SJSA1 (cell line): ENCODE data around the gene GAB3. TPM values are rescaled to one million over a fixed set of nuclear protein-coding genes. Genes with fewer than 3 reads are reported as not detected.
"Not testable (repeated sequence)": the region's sequence is repeated elsewhere in the genome, so short reads cannot be mapped to it uniquely, and the experiment has no call there.

Experiments used
- DNase-seq, 2 experiments: peaks; one replicate each; pipeline ENCODE4 v3.0.0-alpha.2; 2015 to 2020; ENCODE audit warnings: low spot score in 2 of 2, low read depth in 1 of 2
- H3K27ac ChIP-seq: fragments of 250-450 bp; sonication (Bioruptor Pico); 2 replicates; pipeline ENCODE4 v1.5.1; 2020; ENCODE audit warnings: mild to moderate bottlenecking, moderate library complexity
- H3K27me3 ChIP-seq: fragments of 250-450 bp; sonication (Bioruptor Pico); replicated peaks from 2 replicates; pipeline ENCODE4 v1.5.1; 2020; ENCODE audit warnings: mild to moderate bottlenecking, moderate library complexity
- H3K36me3 ChIP-seq: fragments of 250-450 bp; sonication (Bioruptor Pico); 2 replicates; pipeline ENCODE4 v1.5.1; 2020; ENCODE audit warnings: mild to moderate bottlenecking
- H3K4me1 ChIP-seq: fragments of 250-450 bp; sonication (Bioruptor Pico); replicated peaks from 2 replicates; pipeline ENCODE4 v1.6.1; 2021; ENCODE audit warnings: mild to moderate bottlenecking
- H3K4me3 ChIP-seq: fragments of 250-450 bp; sonication (Bioruptor Pico); 2 replicates; pipeline ENCODE4 v1.5.1; 2020; ENCODE audit warnings: mild to moderate bottlenecking
- H3K9me3 ChIP-seq: fragments of 250-450 bp; sonication (Bioruptor Pico); replicated peaks from 2 replicates; pipeline ENCODE4 v1.5.1; 2020; ENCODE audit warnings: mild to moderate bottlenecking
- total RNA-seq: library from RNA; depleted of rRNA; stranded (reverse); fragments of >200 nt; shearing (Covaris generic); gene quantifications from 2 replicates; pipeline ENCODE4 v1.2.3, GENCODE V29; 2014; rRNA removed

Gene GAB3
- total RNA-seq, 1 experiment from 2014 or later, result 0.95 TPM

- H3K4me3 ChIP-seq, result no peak overlapping the region
- no peak for DNase-seq
- H3K9me3 ChIP-seq, result no peaks in the 10 kb centered on the region
- no peaks in the 10 kb centered on the region for H3K36me3 ChIP-seq
- H3K4me1 ChIP-seq, result no peaks in the 10 kb centered on the region
- no peak overlapping the region for H3K27ac ChIP-seq
- H3K27me3 ChIP-seq, result no peaks in the 10 kb centered on the region
These were observed 97.9 kb downstream of the GAB3 start for GRCh38 chrX:154653048-154653401.

- no peaks in the 10 kb centered on the region for H3K4me1 ChIP-seq
- DNase-seq, result no peak
- H3K9me3 ChIP-seq, result no peaks in the 10 kb centered on the region
- H3K27ac ChIP-seq, result no peak overlapping the region
- no peak overlapping the region for H3K4me3 ChIP-seq
- no peaks in the 10 kb centered on the region for H3K27me3 ChIP-seq
- H3K36me3 ChIP-seq, result no peaks in the 10 kb centered on the region
These were observed 98.4 kb downstream of the GAB3 start for GRCh38 chrX:154652311-154653047.

GRCh38 chrX:154650221-154650510 lies 100.7 kb downstream of the GAB3 start:
- Histone ChIP-seq H3K4me1 (no peaks in the 10 kb centered on the region), H3K4me3 (no peak overlapping the region), H3K27ac (no peak overlapping the region), H3K36me3 (no peaks in the 10 kb centered on the region), H3K9me3 (no peaks in the 10 kb centered on the region), H3K27me3 (no peaks in the 10 kb centered on the region)
- DNase-seq, result no peak

GRCh38 chrX:154649503-154650220 lies 101.2 kb downstream of the GAB3 start:
- no peak for DNase-seq
- Histone ChIP-seq H3K4me3 (no peak overlapping the region), H3K36me3 (no peaks in the 10 kb centered on the region), H3K27ac (no peak overlapping the region), H3K9me3 (no peaks in the 10 kb centered on the region), H3K27me3 (no peaks in the 10 kb centered on the region), H3K4me1 (no peaks in the 10 kb centered on the region)

- DNase-seq, result no peak
- Histone ChIP-seq H3K36me3 (no peaks in the 10 kb centered on the region), H3K27me3 (no peaks in the 10 kb centered on the region), H3K9me3 (no peaks in the 10 kb centered on the region), H3K27ac (no peak overlapping the region), H3K4me3 (no peak overlapping the region), H3K4me1 (no peaks in the 10 kb centered on the region)
These were observed 101.9 kb downstream of the GAB3 start for GRCh38 chrX:154648931-154649330.

GRCh38 chrX:154645745-154646378 lies 105.0 kb downstream of the GAB3 start:
- H3K27ac ChIP-seq, DNase-seq, H3K9me3 ChIP-seq, H3K4me3 ChIP-seq, H3K36me3 ChIP-seq, H3K27me3 ChIP-seq, H3K4me1 ChIP-seq: not testable (repeated sequence)

- not testable (repeated sequence) for H3K27ac ChIP-seq, H3K27me3 ChIP-seq, H3K4me3 ChIP-seq, H3K9me3 ChIP-seq, DNase-seq, H3K36me3 ChIP-seq, H3K4me1 ChIP-seq
These were observed 107.2 kb downstream of the GAB3 start for GRCh38 chrX:154643708-154644107.

- H3K36me3 ChIP-seq, H3K27me3 ChIP-seq, DNase-seq, H3K9me3 ChIP-seq, H3K27ac ChIP-seq, H3K4me1 ChIP-seq, H3K4me3 ChIP-seq: not testable (repeated sequence)
These were observed 109.1 kb downstream of the GAB3 start for GRCh38 chrX:154641740-154642139.

GRCh38 chrX:154633661-154634060 lies 117.2 kb downstream of the GAB3 start:
- not testable (repeated sequence) for H3K4me1 ChIP-seq, H3K36me3 ChIP-seq, H3K27me3 ChIP-seq, DNase-seq, H3K4me3 ChIP-seq, H3K9me3 ChIP-seq, H3K27ac ChIP-seq

GRCh38 chrX:154630949-154631348 lies 119.9 kb downstream of the GAB3 start:
- not testable (repeated sequence) for H3K4me1 ChIP-seq, H3K9me3 ChIP-seq, H3K27me3 ChIP-seq, H3K4me3 ChIP-seq, H3K36me3 ChIP-seq, DNase-seq, H3K27ac ChIP-seq

- not testable (repeated sequence) for DNase-seq, H3K4me1 ChIP-seq, H3K27ac ChIP-seq
These were observed 121.9 kb downstream of the GAB3 start for GRCh38 chrX:154628960-154629359.

More at GRCh38 chrX:154628960-154629359, 121.9 kb downstream of the GAB3 start:
- not testable (repeated sequence) for H3K9me3 ChIP-seq, H3K36me3 ChIP-seq, H3K27me3 ChIP-seq, H3K4me3 ChIP-seq

Other genes with a start within 250 kb of the GAB3 start
- 19.6 and 28.8 TPM in 2 replicates for gene FAM3A, start 234.8 kb downstream of the GAB3 start, total RNA-seq
- 32.6 and 52.7 TPM in 2 replicates for gene G6PD, start 204.2 kb downstream of the GAB3 start, total RNA-seq
- 20.6 and 24.2 TPM in 2 replicates for gene IKBKG, start 203.5 kb downstream of the GAB3 start, total RNA-seq
- not detected in 2 replicates for gene CTAG1A, start 165.9 kb downstream of the GAB3 start, total RNA-seq
- gene CTAG1B, start 131.8 kb downstream of the GAB3 start, total RNA-seq, result not detected in 2 replicates
- not detected in 2 replicates for gene CTAG2, start 97.5 kb downstream of the GAB3 start, total RNA-seq
- 48.1 and 54.9 TPM in 2 replicates for gene DKC1, start 11.8 kb upstream of the GAB3 start, total RNA-seq
- gene MPP1, start 54.4 kb upstream of the GAB3 start, total RNA-seq, result 26.5 and 40.1 TPM in 2 replicates
- not detected in 2 replicates for gene SMIM9, start 83.6 kb upstream of the GAB3 start, total RNA-seq
- gene F8A1, start 135.3 kb upstream of the GAB3 start, total RNA-seq, result 0.89 and 1.5 TPM in 2 replicates